Hypothalamus (tissue), 51 donors: Measurements from ENCODE around the gene ANKRD50.

Experiments used
- DNase-seq, 51 donors: peaks; one replicate each; lab custom pipeline; 2025; lab: John Stamatoyannopoulos, UW

ANKRD50 gene

DNA sequence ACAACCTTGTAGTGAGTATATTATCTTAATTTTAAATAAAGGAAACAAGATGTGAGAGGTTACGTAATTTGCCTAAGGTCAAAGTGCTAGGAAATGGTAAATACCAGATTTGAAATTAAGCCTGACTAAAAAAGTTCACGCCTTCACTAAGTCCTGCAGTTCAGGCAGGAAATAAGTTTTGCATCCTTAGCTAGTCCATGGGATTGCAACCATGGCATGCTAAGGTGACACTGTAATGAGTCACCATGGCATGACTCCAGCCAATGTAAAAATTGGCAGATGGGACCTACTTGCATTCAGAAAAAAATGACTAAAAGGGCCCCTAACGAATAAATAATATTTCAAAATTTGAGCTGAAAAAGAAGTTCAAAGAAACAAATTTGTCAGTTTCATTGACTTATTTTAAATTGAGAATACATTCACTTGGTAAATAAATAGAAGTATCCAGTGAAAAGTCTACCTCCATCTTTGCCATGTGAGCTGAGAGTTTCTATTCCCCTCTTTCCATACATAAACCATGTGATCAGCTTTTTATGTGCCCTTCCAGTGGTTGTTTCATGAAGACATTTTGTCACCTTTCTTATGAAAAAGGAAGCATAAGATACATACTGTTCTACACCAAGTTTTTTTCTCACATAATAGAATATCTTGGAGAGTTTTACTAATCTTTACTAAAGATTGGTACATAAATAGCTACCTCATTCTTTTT is 72.4 kb downstream of the ANKRD50 start:
- DNase-seq, result no peak

GRCh38 chr4:124637321-124637720 is 75.2 kb downstream of the ANKRD50 start:
- DNase-seq, result no peak

DNA sequence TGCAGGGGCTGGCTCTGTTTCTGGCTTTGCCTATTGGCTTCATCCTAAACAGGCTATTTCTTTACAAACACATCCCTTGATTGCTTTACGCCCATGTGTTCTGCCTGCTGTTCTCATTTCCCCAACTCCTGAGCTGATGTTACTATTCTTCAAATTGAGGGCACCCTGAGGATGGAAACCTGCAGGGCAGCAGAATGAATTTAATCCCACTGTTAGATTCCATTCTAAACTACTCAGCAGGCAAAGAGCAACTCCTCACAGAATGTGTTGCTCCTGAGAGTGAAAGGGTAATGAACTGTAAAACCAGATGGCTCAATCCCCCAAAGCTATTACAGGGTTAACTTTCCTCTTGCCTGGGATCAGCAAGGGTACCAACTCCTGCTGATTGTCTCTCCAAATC is 75.7 kb downstream of the ANKRD50 start:
- no peak for DNase-seq

DNA sequence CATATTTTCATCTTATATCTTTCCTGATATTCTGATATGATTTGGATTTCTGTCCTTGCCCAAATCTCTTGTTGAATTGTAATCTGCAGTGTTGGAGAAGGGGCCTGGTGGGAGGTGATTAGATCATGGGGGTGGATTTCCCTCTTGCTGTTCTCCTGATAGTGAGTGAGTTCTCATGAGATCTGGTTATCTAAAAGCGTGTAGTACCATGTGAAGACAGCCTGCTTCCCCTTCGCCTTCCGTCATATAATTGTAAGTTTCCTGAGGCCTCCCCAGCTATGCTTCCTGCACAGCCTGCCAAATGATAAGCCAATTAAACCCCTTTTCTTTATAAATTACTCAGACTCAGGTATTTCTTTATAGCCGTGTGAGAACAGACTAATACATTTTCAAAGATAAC is 77.2 kb downstream of the ANKRD50 start:
- DNase-seq, result no peak

- DNase-seq, result no peak
Observed at GRCh38 chr4:124633285-124633941, 79.1 kb downstream of the ANKRD50 start.

DNA sequence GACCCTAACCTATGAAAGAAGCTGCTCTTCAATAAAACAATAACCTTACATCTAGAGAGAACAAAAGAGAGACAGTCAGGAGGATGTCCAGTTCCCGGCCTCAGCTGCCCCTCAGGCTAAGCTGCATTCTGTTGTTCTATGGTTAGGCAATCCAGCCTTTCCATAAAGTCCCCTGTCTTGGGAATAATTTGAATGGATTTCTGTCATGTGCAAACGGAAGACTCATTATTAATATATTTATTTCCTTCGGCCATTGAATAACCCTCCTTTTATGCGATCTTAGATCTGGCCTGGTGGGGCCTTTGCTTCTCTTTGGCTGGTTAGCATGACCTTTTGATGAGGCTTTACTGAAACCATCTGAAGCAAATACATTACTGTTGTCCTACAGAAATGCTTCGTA is 80.1 kb downstream of the ANKRD50 start:
- no peak for DNase-seq

- DNase-seq, result no peak
Observed at GRCh38 chr4:124631760-124632159, 80.8 kb downstream of the ANKRD50 start.

DNA sequence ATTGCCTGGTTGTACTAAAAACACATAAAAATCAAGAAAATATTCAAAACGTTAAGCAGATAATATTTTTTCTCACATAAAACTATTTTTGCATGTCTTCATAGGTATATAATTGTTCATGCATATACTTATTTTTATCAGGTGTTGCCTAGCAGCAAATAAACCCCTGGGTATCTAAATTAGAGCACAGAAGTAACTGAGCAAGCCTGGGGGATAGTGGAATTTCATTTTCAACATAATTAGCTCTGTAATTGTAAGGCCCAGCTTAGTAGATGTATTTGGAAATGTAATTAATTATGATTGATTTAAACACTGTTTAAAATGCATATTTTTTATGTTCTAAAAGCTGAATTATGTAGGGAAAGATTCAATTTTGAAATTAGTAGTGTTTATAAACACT is 82.9 kb downstream of the ANKRD50 start:
- no peak for DNase-seq
